Erythroblast (primary cell): ENCODE data around the gene ATP1A3.
"Not testable (repeated sequence)": the region's sequence is repeated elsewhere in the genome, so short reads cannot be mapped to it uniquely, and the experiment has no call there.

ENCODE experiments used
- DNase-seq, 2 experiments: peaks; one replicate each; lab custom pipeline; 2025; lab: John Stamatoyannopoulos, UW
- GATA1 ChIP-seq: IDR thresholded peaks from 2 replicates; pipeline ENCODE4 v1.6.1; 2011; ENCODE audit warnings: low read depth, mild to moderate bottlenecking, control low read depth, low read length, moderate library complexity
- POLR2A ChIP-seq: IDR thresholded peaks from 2 replicates; pipeline ENCODE4 v1.6.1; 2011; ENCODE audit warnings: mild to moderate bottlenecking, low read length

Gene ATP1A3

DNA sequence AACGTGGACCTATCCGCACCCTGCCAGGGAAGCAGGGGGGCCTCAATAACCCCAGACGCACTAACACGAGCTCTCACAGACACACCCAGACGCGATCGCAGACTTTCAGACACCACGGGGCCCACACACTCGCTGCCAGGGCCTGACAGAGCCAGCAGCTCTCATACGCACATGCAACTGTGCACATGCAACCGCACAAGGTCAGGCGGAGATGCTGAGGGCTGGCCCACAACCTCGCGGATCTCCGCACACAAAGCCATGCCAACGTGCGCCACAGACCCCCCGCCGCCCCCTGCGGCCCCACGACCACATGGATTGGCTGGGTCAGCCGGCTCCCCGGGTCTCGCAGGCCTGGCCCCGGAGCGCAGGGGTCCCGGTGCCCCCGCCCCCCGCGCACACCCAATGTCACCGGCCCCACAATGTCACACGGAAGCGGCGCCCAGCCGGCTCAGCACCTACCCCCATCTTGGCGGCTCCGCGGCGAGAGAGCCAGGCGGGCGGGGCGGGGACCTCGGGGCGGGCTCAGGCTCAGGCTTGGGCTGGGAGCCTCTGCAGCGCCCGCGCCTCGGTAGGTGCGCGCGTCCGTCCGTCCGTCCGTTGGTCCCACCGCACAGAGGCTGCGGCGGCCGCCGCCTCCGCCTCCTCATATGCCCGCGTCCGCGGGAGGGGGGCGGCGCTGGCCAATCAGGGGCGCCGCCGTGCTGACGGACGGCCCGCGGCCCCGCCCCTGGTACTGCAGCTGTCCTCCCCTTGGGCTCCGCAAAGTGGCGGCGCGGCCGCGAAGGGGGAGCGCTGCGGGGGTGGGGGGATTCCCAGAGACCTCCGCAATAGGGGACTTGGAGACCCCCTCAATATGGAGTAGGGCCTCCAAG lies at the start of gene ATP1A3:
Gene ATP1A3 (minus strand): TSS at position 619 of the 872 bp plus-strand sequence. CDS start 154 bp downstream, at position 465.
- no peak for TF ChIP-seq GATA1
- no peak for TF ChIP-seq POLR2A
- DNase-seq, result peak; percentile 47 to 69

DNA sequence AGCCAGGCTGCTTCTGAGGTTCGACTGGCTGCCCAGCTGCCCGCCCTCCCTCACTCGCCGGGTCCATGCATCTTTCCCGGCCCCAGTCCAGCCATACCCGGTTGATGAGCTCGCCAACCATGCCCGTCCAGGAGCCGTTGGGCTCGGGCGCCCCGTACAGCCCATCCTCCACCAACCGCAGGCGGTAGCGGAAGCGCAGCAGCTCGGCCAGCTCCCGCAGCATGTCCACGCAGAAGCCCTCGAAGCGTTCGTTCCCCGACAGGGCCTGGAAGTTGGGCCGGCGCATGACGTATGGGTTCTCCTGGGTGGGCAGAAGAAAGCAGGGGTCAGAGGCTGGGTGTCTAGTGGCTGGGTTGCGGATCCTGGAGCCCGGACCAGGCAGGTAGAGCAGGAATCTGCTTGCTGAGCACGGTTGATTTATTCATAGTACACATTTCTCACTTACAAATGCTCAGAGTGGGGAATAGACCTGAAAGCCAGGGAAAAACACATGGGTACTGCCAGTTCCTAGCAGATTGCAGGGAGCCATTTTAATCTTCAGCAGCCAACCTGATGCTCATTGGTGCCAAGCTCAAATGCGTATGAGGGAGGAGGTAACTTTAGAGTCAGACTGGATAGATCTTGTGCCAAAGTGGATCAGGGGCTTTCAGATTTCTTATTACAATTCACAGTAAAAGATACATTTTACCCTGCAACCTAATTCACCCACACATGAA lies 48.6 kb upstream of the ATP1A3 start:
- no peak for TF ChIP-seq GATA1
- no peak for TF ChIP-seq POLR2A
- no peak for DNase-seq

DNA sequence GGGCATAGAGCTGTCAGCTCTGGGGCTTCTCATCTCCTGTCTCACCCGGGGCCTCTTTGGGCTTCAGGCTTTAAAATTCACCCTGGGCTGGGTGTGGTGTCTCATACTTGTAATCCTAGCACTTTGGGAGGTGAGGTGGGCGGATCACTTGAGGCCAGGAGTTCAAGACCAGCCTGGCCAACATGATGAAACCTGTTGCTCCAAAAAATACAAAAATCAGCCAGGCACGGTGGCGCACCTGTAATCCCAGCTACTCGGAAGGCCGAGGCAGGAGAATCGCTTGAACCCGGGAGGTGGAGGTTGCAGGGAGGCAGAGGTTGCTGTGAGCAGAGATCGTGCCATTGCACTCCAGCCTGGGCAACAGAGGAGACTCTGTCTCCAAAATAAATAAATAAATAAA lies 46.5 kb upstream of the ATP1A3 start:
- DNase-seq, result not testable (repeated sequence)

GRCh38 chr19:42040031-42040430 lies 46.0 kb upstream of the ATP1A3 start:
- no peak for TF ChIP-seq POLR2A
- TF ChIP-seq GATA1, result no peak
- DNase-seq, result no peak

DNA sequence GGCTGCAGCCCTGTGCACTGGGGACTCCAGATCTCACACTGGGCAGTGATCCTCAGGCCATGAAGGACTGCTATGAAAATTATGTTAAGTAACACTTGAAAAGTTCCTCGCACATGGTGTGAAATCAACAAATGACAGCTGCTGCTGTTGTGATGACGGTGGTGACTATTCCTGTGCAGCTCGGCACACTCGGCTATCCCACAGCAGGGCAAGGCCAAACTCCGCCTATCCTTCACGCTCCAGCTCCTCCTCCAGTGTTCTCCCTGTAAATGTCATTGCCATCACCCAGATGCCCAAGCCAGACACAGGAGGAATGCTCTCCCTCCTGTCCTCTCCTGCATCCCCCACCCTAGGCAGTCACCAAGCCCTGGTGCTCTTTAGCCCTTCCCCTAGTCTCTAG lies 44.6 kb upstream of the ATP1A3 start:
- no peak for DNase-seq
- no peak for TF ChIP-seq GATA1
- no peak for TF ChIP-seq POLR2A

DNA sequence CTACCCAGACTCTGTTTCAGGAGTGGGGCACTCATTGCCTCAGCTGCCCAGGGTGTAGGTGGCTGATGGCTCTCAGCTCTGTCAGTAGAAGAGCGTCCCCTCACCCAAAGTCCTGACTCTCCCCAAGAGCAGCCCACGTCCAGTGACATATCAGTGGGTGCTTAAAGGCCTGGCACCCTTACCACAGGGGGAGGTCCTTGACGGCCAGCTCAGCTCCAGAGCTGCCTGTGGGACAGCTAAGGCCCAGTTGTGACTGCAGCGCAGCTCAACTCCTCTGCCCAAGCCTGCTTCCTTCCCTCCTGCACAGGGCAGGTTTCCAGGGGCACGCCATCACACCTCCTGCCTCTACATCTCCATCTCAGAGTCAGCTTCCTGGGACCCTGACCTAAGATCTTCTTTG lies 43.6 kb upstream of the ATP1A3 start:
- TF ChIP-seq POLR2A, result no peak
- no peak for TF ChIP-seq GATA1
- no peak for DNase-seq

- peak; percentile 63 to 80 for DNase-seq
These were observed 40.8 kb upstream of the ATP1A3 start for GRCh38 chr19:42034640-42035391.

DNA sequence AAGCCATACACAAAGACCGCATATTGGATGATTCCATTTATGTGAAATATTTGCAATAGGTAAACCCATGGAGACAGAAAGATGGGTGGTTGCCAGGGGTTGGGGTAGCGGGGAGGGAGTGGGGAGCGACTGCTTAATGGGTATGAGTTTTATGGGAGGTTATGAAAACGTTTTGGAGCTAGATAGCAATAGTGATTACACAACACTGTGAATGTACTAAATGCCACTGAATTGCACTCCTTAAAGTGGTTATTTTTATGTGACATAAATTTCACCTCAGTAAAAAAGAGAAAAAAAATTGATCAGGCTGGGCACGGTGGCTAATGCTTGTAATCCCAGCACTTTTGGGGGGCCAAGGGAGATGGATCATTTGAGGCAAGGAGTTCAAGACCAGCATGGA lies 39.4 kb upstream of the ATP1A3 start:
- no peak for DNase-seq

DNA sequence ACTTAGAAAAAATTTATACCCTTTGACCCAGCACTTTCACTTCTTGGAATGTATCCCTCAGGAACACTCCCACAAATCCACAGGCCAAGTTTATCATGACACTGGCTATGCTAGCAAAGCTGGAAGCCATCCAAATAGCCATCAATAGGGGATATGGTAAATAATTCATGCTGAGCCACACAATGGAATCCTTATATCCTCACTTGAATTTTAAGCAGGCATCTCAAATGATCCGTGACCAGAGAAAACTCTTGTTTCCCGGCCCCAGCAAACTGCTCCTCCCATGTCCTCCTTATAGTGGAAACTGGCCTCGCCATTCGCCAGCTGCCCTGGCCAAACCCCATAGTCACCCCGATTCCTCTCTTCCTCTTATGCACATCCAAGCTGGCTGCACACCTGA lies 38.4 kb upstream of the ATP1A3 start:
- DNase-seq, result no peak
- TF ChIP-seq POLR2A, result no peak

More for the DNA sequence above, 39.4 kb upstream of the ATP1A3 start:
- TF ChIP-seq GATA1 (no peak), POLR2A (no peak)

GRCh38 chr19:42030645-42031440 lies 36.8 kb upstream of the ATP1A3 start:
- DNase-seq, result no peak
- no peak for TF ChIP-seq GATA1

GRCh38 chr19:42028304-42029216 lies 34.5 kb upstream of the ATP1A3 start:
- DNase-seq, result peak; percentile 19 to 61
- no peak for TF ChIP-seq POLR2A
- no peak for TF ChIP-seq GATA1

DNA sequence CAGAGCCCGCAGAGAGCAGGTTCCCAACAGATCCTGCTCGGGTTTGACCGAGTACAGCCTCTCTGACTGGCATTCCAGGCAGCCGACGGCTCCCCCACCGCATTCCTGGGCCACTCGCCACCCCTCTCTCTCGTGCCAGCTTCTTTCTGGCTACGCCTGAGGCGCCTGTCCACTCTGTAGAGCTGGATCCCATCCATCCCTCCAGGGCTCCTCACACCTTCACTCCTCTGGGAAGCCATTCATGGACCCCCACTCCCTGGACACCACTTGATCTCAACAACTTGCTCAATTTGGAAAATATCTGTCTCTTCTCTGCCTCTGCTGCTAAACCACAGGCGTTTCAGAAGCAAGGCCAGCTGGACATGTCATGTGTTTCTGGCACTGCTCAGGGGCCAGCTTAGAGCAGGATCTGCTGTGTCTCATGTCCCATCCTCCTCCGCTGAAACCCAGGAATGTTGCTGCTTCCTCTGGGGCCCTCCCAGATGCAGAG lies 30.6 kb upstream of the ATP1A3 start:
- no peak for DNase-seq
- TF ChIP-seq POLR2A, result no peak
- TF ChIP-seq GATA1, result no peak
